Stimulated activated CD8-positive, alpha-beta memory T cell treated with anti-CD3 and anti-CD28 coated beads, Interleukin-4, amount 100 ng/mL, for 1 hour (primary cell): ENCODE data around the gene BLZF1.
"Not testable (repeated sequence)": the region's sequence is repeated elsewhere in the genome, so short reads cannot be mapped to it uniquely, and the experiment has no call there.

Source experiments
- DNase-seq, 2 donors: peaks; one replicate each; pipeline ENCODE4 v3.0.0-alpha.2; 2020; ENCODE audit warnings: low read depth in 2 of 2, low spot score in 1 of 2

BLZF1 gene

DNA sequence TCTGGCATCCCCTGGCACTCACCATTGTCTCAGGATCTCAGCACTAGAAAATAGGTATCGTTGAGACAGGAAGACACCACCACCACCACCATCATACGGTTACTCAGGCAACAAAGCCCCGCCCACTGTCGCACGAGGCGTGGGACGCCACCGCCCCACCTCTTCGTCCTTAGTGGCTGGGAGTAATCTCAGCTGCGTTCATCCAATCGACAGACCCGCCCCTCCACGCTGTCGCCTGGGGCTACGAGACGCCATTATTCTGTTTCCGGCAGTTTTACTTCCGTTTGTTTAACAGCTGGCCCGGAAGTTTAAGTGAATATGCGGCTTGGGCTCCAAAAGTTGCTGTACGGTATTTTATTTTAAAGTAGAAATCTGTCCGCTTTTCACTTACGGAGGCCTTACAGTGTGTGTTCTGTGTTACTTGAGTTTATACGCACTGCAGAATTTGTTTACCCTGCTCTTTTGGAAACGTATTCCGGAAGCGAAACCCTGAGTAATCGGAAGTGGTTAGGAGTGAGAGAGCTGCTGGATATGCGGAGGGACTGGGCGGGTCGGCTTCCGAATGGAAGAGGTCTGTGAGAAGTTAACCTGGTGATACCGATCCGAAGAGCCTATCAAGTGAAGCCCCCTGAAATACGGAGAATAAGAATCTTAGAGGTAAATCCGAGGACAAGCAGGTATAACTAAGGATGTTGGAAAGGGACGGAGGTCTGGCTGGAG, at the start of gene BLZF1, which contains the start of gene NME7:
Gene BLZF1, plus strand, starts transcription at position 510 of the 720 bp plus-strand sequence. CDS start 1,328 bp downstream, outside the sequence.
Gene NME7, minus strand, starts transcription at position 112 of the 720 bp plus-strand sequence. Its CDS starts 87 bp downstream, at position 25.
- DNase-seq: peak; percentile 95 to 97

- DNase-seq: no peak
Measured at GRCh38 chr1:169318536-169319244, 49.3 kb upstream of the BLZF1 start.

- DNase-seq: no peak
Measured at GRCh38 chr1:169321539-169321938, 46.5 kb upstream of the BLZF1 start.

DNA sequence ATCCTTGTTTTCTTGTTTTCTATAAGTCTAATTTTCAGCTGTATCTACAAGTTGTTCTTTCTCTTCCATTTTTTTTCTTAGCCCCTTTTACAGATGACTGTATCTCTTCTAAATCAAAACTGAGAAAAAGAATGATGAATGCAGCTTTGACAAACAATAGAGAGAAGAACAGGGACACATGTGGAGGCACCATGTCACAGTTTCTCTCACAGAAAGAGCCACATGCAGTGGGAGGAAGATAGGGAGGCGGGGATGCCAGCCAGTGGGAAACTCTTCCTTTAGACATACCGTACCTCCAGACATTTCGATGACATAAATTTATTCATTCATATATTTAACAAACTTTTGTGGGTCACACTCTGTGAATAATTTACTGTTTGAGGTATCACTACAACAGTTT, 45.9 kb upstream of the BLZF1 start:
- no peak for DNase-seq

DNA sequence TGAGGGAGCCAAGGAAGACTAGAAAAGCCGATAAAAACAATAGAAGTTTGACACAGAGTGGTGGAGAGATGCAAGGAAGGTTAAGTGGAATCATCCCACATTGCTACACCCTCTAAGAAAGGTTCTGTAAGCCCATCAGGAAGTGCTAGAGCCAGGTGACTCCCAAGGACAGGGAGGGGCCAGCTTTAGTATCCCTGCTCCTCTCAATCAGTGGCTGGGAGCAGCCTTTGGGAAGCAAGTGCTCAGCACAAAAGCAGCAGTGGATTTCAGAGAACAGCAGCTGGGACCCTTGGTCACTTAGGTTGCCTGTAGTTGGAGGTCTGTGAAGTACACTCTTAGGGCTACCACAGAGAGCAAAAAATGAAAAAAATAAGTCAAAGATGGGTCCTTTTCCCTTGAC, 42.9 kb upstream of the BLZF1 start:
- no peak for DNase-seq

- no peak for DNase-seq
Measured at GRCh38 chr1:169326261-169326955, 41.6 kb upstream of the BLZF1 start.

DNA sequence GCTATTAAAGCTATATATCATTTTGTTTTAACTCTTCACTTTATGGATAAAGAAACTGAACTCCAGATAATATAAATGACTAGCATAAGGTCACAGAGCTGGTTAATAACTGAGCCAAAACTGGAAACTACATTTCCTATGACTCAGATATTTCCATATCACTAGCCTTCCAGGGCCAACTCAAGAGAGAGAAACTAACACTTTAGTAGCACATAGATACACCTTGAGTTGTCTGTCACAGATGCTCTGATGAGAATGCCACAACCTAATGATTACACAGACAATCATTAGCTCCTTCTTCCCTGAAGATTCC, 41.1 kb upstream of the BLZF1 start:
- no peak for DNase-seq

DNA sequence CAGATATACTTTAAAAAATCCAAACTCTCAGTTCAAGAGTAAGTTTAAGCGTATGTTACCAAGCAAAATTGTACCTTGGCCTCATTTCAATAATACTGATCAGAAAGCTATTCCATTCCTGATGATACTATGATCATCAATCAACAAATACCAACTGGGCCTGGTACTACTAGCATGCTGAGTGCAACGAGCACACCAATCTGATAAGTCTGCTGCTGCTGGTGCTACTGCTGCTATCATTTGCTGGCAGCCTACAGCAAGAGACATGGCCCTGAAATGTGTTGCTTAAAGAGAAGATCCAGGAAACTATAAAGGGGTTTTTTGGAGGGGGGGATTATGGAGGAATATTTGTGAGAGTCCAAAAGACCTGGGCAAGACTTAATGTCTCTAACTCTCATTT, 40.1 kb upstream of the BLZF1 start:
- DNase-seq: no peak

DNA sequence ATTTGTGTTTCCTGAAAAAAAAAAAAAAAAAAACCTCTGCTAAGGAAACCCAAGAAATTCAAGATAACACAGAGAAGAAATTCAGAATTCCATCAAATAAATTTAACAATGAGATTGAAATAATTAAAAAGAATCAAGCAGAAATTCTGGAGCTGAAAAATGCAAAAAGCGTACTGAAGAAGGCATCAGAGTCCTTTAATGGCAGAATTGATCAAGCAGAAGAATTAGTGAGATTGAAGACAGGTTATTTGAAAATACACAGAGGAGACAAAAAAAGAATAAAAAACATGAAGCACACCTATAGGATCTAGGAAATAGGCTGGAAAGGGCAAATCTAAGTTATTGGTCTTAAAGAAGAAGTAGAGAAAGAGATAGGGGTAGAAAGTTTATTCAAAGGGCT, 38.6 kb upstream of the BLZF1 start:
- no peak for DNase-seq

DNA sequence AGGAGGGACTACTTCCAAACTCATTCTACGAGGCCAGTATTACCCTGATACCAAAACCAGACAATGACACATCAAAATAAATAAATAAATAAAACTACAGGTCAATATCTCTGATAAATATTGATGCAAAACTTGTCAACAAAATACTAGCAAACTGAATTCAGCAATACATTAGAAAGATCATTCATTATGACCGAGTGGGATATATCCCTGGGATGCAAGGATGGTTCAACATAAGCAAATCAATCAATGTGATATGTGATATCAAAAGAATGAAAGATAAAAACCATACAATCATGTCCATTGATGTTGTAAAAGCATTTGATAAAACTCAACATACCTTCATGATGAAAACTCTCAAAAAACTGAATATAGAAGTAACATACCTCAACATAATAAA, 37.1 kb upstream of the BLZF1 start:
- no peak for DNase-seq

DNA sequence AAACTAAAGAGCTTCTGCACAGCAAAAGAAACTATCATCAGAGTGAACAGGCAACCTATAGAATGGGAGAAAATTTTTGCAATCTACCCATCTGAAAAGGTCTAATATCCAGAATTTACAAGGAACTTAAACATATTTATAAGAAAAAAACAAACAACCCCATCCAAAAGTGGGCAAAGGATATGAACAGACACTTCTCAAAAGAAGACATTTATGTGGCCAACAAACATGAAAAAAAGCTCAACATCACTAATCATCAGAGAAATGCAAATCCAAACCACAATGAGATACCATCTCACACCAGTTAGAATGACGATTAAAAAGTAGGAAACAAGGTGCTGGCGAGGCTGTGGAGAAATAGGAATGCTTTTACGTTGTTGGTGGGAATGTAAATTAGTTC, 33.3 kb upstream of the BLZF1 start:
- DNase-seq: not testable (repeated sequence)

DNA sequence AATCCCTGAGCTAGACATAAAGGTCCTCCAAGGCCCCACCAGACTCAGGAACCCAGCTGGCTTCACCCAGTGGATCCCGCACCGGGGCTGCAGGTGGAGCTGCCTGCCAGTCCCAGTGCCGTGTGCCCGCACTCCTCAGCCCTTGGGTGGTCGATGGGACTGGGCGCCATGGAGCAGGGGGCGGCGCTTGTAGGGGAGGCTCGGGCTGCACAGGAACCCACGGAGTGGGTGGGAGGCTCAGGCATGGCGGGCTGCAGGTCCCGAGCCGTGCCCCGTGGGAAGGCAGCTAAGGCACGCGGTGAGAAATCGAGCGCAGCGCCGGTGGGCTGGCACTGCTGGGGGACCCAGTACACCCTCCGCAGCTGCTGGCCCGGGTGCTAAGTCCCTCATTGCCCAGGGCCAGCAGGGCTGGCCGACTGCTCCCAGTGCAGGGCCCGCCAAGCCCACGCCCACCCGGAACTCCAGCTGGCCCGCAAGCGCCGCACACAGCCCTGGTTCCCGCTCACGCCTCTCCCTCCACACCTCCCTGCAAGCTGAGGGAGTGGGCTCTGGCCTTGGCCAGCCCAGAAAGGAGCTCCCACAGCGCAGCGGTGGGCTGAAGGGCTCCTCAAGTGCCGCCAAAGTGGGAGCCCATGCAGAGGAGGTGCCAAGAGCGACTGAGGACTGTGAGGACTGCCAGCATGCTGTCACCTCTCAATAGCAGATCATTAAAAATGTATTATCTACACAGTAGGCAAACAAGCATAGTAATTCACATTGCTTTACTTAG, 30.9 kb upstream of the BLZF1 start:
- DNase-seq: not testable (repeated sequence)

DNA sequence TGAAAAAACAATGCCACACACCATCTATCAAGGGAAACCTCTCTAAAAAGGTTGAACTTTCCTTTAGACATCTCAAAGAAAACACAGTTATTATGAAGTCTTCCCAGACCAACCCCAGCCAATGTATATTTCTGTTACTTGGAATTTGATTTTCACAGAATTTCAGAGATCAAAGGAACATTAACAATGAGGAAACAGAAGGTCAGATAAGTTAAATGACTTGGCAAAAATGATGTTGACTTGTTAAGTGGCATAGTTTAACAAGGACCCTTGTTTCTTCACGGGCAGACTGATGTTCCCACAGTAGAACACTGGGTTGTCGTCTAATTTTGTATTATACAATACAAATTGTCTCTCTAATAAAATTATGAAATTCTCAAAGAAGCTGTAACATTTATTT, 29.4 kb upstream of the BLZF1 start:
- no peak for DNase-seq

DNA sequence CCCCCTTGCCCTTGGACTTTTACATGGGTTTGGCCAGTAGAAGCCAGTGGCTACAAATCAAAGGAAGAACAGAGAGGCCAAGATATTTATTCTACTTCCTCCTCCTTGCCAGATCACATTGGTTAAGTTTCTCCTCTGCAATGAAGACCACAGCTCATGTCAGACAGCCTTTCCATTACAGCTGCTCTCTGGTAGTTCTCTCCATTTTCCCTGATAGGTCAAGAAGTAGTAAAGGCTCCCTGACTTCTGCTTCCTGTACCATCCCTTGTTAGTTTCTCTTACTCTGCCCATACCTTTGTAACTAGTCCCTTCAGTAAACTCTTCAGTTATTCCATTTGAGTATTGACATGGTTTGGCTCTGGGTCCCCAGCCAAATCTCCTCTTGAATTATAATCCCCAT, 28.2 kb upstream of the BLZF1 start:
- no peak for DNase-seq

DNA sequence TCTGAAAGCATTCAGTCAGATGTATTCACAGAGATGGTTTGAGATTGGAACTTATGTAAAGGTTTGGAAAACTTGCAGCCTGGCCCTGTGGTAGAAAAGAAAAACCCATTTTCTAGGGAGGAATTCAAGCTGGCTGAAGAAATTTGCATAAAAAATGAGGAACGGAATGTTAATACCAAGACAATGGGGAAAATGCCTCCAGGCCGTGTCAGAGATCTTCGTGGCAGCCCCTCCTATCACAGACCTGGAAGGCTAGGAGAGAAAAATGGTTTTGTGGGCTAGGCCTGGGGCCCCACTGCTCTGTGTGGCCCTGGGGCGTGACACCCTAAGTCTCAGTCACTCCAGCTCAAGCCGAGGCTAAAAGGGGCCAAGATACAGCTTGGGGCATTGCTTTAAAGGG, 27.1 kb upstream of the BLZF1 start:
- DNase-seq: no peak

DNA sequence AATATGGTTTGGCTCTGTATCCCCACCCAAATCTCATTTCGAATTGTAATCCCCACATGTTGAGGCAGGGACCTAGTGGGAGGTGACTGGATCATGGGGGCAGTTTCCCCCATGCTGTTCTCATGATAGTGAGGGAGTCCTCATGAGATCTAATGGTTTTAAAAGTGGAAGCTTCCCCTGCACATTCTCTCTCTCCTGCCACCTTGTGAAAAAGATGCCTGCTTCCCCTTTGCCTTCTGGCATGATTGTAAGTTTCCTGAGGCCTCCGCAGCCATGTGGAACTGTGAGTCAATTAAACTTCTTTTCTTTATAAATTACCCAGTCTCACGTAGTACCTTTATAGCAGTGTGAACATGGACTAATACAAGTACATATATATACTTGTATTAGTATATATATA, 25.9 kb upstream of the BLZF1 start:
- not testable (repeated sequence) for DNase-seq

- DNase-seq: no peak
Measured at GRCh38 chr1:169345511-169345910, 22.5 kb upstream of the BLZF1 start.

DNA sequence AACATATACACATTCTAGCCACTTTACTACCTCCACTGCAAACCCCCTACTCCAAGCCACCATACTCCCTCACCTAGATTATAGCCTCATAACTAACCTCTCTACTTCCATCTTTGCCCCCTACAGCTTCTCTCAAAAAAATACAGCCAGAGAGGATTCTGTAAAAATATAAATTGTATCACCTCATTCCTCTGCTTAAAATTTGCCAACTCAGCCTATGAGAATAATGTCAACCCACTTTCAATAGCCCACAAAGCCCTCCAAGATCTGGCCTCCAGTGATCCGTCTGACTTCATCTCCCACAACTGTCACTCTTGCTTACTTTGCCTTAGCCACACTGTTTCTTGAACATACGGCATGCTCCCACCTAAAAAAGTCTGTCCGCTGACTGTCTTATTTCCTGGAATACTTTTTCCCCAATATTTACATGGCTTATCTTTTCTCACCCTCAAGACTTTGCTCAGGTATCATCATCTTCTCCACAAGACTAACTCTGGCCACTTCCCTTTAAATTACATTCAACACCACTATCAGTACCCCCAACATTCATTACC, 21.9 kb upstream of the BLZF1 start:
- no peak for DNase-seq

- no peak for DNase-seq
Measured at GRCh38 chr1:169347688-169348382, 20.2 kb upstream of the BLZF1 start.

- DNase-seq: no peak
Measured at GRCh38 chr1:169348383-169349036, 19.5 kb upstream of the BLZF1 start.
